Gastrocnemius medialis (tissue), 4 donors: ENCODE results near the gene LHPP.

ENCODE experiments used
- CTCF ChIP-seq, 5 experiments: fragments of 450-650 bp in 3 of 5; fragments of 200-600 bp in 2 of 5; sonication (generic) in 2 of 5; IDR thresholded peaks in 4 of 5; conservative IDR thresholded peaks in 1 of 5; 1 replicate in 4 of 5; 2 replicates in 1 of 5; pipeline ENCODE4 v1.5.1; 2016 to 2019; ENCODE audit warnings: antibody characterized with exemption in 5 of 5, mild to moderate bottlenecking in 3 of 5, moderate library complexity in 3 of 5
- POLR2A ChIP-seq, 2 donors: fragments of 450-650 bp; IDR thresholded peaks; one replicate each; pipeline ENCODE4 v1.6.1; 2017; ENCODE audit warnings: antibody characterized with exemption in 2 of 2, mild to moderate bottlenecking in 2 of 2, moderate library complexity in 2 of 2

- TF ChIP-seq CTCF (IDR thresholded peaks at IDR 0.05 in 4 of 5, conservative IDR thresholded peaks at IDR 0.05 in 1 of 5) (no peak), POLR2A (IDR thresholded peaks at IDR 0.05) (no peak)
Measured at GRCh38 chr10:124568848-124569622, 107.4 kb downstream of the LHPP start.
